ENCODE results near the gene SMIM33.

GRCh38 chr5:139473105-139473504, 2.3 kb downstream of the SMIM33 start:
- no peak for TF ChIP-seq POLR2AphosphoS5 (IDR thresholded peaks at IDR 0.05)
- TF ChIP-seq CTCF (IDR thresholded peaks at IDR 0.05): no peak
- no peak for TF ChIP-seq EP300 (IDR thresholded peaks at IDR 0.05)
